Vagina (tissue), 2 donors: ENCODE data around the gene MAP3K14. TPM values are rescaled to one million over a fixed set of nuclear protein-coding genes. Genes with fewer than 3 reads are reported as not detected.
A peak's percentile ranks its signal among the peaks of the same experiment; 100 is the strongest.

Source experiments
- DNase-seq, 2 donors: peaks; one replicate each; pipeline ENCODE4 v3.0.0-alpha.2; 2017; ENCODE audit errors: extremely low spot score in 2 of 2
- H3K27ac ChIP-seq: fragments of 200-600 bp; sonication (generic); one replicate; pipeline ENCODE4 v1.5.1; 2019
- H3K27me3 ChIP-seq: fragments of 200-600 bp; sonication (generic); one replicate; pipeline ENCODE4 v1.5.1; 2019
- H3K36me3 ChIP-seq, 2 donors: fragments of 200-600 bp; sonication (generic); one replicate each; pipeline ENCODE4 v1.5.1; 2017 to 2019
- H3K4me1 ChIP-seq: fragments of 200-600 bp; sonication (generic); one replicate; pipeline ENCODE4 v1.5.1; 2019
- H3K4me3 ChIP-seq, 2 donors: fragments of 200-600 bp; sonication (generic); 1 replicate in 1 of 2; 2 replicates in 1 of 2; pipeline ENCODE4 v1.5.1; 2016 to 2019
- H3K9me3 ChIP-seq: fragments of 200-600 bp; sonication (generic); one replicate; pipeline ENCODE4 v1.5.1; 2019
- CTCF ChIP-seq, 3 experiments: fragments of 450-650 bp in 2 of 3; fragments of 200-600 bp in 1 of 3; sonication (generic) in 1 of 3; IDR thresholded peaks; one replicate each; pipeline ENCODE4 v1.5.1; 2017 to 2019; ENCODE audit warnings: antibody characterized with exemption in 3 of 3, mild to moderate bottlenecking in 2 of 3, moderate library complexity in 2 of 3
- POLR2A ChIP-seq, 2 donors: fragments of 450-650 bp; IDR thresholded peaks; one replicate each; pipeline ENCODE4 v1.6.1; 2017; ENCODE audit warnings: antibody characterized with exemption in 2 of 2, mild to moderate bottlenecking in 2 of 2, moderate library complexity in 2 of 2
- POLR2AphosphoS5 ChIP-seq, 2 donors: sonication (generic); formaldehyde crosslinking; IDR thresholded peaks; one replicate each; pipeline ENCODE4 v1.9.0; 2017; ENCODE audit warnings: antibody characterized with exemption in 2 of 2, mild to moderate bottlenecking in 2 of 2, low read depth in 1 of 2; ENCODE audit not compliant: insufficient read depth in 1 of 2
- intact Hi-C: fragments of 100-400 bp; cut with DNase I; formaldehyde crosslinking; loops from one replicate; pipeline ENCODE4 v1.15.1; 2023
- total RNA-seq: library from RNA; depleted of rRNA; stranded (reverse); fragments of >200 nt; gene quantifications from one replicate; pipeline ENCODE4 v1.2.3, GENCODE V29; 2016

MAP3K14 gene
- total RNA-seq, 1 donor from 2014 or later = 9.8 TPM

- H3K9me3 ChIP-seq = no peaks in the 10 kb centered on the region
- TF ChIP-seq POLR2AphosphoS5 (IDR thresholded peaks at IDR 0.05; ENCODE audit: insufficient read depth in 1 of 2, low read depth in 1 of 2) (no peak), POLR2A (IDR thresholded peaks at IDR 0.05) (no peak), CTCF (IDR thresholded peaks at IDR 0.05) (no peak)
- H3K27me3 ChIP-seq = no peaks in the 10 kb centered on the region
- H3K36me3 ChIP-seq = no peaks in the 10 kb centered on the region
- no peak for DNase-seq
- no peak overlapping the region for H3K4me3 ChIP-seq
- intact Hi-C loops = no loop called here
- peak overlapping the region; percentile 79 for H3K27ac ChIP-seq
- peaks cover 76% of the 10 kb centered on the region for H3K4me1 ChIP-seq
These were observed 15.1 kb downstream of the MAP3K14 start for GRCh38 chr17:45301674-45302073.

GRCh38 chr17:45300060-45300751, 16.6 kb downstream of the MAP3K14 start:
- Histone ChIP-seq H3K27ac (peak overlapping the region; percentile 79), H3K9me3 (no peaks in the 10 kb centered on the region), H3K27me3 (no peaks in the 10 kb centered on the region), H3K4me3 (no peak overlapping the region), H3K4me1 (peaks cover 76% of the 10 kb centered on the region), H3K36me3 (no peaks in the 10 kb centered on the region)
- no peak for DNase-seq
- TF ChIP-seq POLR2A (IDR thresholded peaks at IDR 0.05) (no peak), POLR2AphosphoS5 (IDR thresholded peaks at IDR 0.05; ENCODE audit: insufficient read depth in 1 of 2, low read depth in 1 of 2) (no peak), CTCF (IDR thresholded peaks at IDR 0.05) (no peak)
- intact Hi-C loops = no loop called here

- intact Hi-C loops = no loop called here
- peaks cover 80% of the 10 kb centered on the region for H3K4me1 ChIP-seq
- no peak for DNase-seq
These were observed 17.5 kb downstream of the MAP3K14 start for GRCh38 chr17:45299361-45299760.

GRCh38 chr17:45298546-45299285, 18.1 kb downstream of the MAP3K14 start:
- no peaks in the 10 kb centered on the region for H3K27me3 ChIP-seq
- intact Hi-C loops = no loop called here
- no peak for TF ChIP-seq POLR2A (IDR thresholded peaks at IDR 0.05)
- H3K4me3 ChIP-seq = no peak overlapping the region
- H3K36me3 ChIP-seq = no peaks in the 10 kb centered on the region
- peak overlapping the region; percentile 79 for H3K27ac ChIP-seq
- peaks cover 86% of the 10 kb centered on the region for H3K4me1 ChIP-seq
- DNase-seq = no peak
- H3K9me3 ChIP-seq = no peaks in the 10 kb centered on the region

More at GRCh38 chr17:45299361-45299760, 17.5 kb downstream of the MAP3K14 start:
- no peak overlapping the region for H3K4me3 ChIP-seq
- TF ChIP-seq POLR2AphosphoS5 (IDR thresholded peaks at IDR 0.05; ENCODE audit: insufficient read depth in 1 of 2, low read depth in 1 of 2) (no peak), CTCF (IDR thresholded peaks at IDR 0.05) (no peak), POLR2A (IDR thresholded peaks at IDR 0.05) (no peak)
- no peaks in the 10 kb centered on the region for H3K27me3 ChIP-seq
- peak overlapping the region; percentile 79 for H3K27ac ChIP-seq
- H3K36me3 ChIP-seq = no peaks in the 10 kb centered on the region
- no peaks in the 10 kb centered on the region for H3K9me3 ChIP-seq

GRCh38 chr17:45296833-45297124, 20.0 kb downstream of the MAP3K14 start:
- Histone ChIP-seq H3K4me3 (no peak overlapping the region), H3K4me1 (peaks cover 87% of the 10 kb centered on the region), H3K27me3 (no peaks in the 10 kb centered on the region), H3K36me3 (no peaks in the 10 kb centered on the region), H3K27ac (peak overlapping the region; percentile 81), H3K9me3 (no peaks in the 10 kb centered on the region)
- intact Hi-C loops = no loop called here
- TF ChIP-seq POLR2A (IDR thresholded peaks at IDR 0.05) (no peak), CTCF (IDR thresholded peaks at IDR 0.05) (no peak), POLR2AphosphoS5 (IDR thresholded peaks at IDR 0.05; ENCODE audit: insufficient read depth in 1 of 2, low read depth in 1 of 2) (no peak)
- no peak for DNase-seq
